ENCODE measurements around the gene IKBKE.
A peak's percentile ranks its signal among the peaks of the same experiment; 100 is the strongest.

IKBKE gene

DNA sequence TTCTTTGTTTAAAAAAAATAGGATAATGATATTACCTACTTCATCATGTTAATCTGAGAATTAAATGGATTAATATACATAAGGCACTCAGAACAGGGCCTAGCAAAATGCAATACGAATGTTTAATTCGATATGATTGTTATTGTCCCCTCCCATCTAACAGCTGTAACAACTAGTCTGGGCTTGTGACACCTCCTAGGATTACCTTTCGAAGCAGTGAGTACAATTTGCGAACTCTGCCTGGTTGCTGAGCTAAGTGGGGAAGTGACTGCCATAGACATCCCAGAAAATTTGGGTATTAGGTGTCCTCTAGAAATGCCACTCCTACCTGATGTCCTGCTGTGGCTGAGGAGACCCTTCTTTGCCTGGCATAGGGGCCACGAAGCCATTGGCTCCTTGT, 40.1 kb downstream of the IKBKE start:
- TF ChIP-seq, protein P1, sequence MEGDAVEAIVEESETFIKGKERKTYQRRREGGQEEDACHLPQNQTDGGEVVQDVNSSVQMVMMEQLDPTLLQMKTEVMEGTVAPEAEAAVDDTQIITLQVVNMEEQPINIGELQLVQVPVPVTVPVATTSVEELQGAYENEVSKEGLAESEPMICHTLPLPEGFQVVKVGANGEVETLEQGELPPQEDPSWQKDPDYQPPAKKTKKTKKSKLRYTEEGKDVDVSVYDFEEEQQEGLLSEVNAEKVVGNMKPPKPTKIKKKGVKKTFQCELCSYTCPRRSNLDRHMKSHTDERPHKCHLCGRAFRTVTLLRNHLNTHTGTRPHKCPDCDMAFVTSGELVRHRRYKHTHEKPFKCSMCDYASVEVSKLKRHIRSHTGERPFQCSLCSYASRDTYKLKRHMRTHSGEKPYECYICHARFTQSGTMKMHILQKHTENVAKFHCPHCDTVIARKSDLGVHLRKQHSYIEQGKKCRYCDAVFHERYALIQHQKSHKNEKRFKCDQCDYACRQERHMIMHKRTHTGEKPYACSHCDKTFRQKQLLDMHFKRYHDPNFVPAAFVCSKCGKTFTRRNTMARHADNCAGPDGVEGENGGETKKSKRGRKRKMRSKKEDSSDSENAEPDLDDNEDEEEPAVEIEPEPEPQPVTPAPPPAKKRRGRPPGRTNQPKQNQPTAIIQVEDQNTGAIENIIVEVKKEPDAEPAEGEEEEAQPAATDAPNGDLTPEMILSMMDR (IDR thresholded peaks at IDR 0.05; ENCODE audit: insufficient read depth, low read depth, low read length, missing control alignments) = no peak
- peak; percentile 60 for DNase-seq (ENCODE audit: low read depth)
- peak overlapping the region; percentile 6 for H3K4me3 ChIP-seq (ENCODE audit: low read length)

DNA sequence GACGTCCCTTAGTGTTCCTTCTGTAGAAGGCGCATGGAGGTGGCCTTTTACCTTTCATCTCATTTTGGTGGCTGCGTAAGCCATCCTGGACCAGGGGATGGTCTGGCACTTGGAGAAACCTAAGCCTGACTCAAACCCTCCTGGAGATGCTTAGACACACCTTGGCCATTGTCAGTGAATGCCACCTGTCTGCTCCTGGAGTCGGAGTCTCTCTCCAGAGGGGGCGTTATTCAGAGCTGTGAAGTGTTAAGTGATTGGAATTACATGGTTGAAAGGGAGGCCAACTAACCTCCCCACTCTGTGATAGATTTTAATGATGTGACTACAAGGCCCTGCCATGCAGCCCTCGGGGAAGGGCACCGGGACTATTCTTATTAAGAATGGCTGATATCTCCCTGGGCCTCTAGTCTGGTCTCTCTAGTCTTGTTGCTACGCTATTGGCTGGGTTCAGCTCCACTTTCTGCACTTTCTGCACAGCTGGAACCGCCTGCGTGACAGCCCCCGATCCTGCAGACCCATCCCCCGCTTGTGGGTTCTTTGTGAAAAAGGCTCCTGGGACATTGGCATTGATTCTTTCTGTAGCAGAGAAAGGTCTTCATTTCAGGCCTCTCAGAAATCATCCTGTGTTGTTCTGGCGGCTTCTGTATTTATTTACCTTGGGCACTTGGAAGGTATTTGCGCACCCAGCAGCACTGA, 41.2 kb downstream of the IKBKE start:
- H3K4me3 ChIP-seq (ENCODE audit: low read length) = no peak overlapping the region
- DNase-seq (ENCODE audit: low read depth) = no peak
- TF ChIP-seq, protein P1 (IDR thresholded peaks at IDR 0.05; ENCODE audit: insufficient read depth, low read depth, low read length, missing control alignments) = no peak

DNA sequence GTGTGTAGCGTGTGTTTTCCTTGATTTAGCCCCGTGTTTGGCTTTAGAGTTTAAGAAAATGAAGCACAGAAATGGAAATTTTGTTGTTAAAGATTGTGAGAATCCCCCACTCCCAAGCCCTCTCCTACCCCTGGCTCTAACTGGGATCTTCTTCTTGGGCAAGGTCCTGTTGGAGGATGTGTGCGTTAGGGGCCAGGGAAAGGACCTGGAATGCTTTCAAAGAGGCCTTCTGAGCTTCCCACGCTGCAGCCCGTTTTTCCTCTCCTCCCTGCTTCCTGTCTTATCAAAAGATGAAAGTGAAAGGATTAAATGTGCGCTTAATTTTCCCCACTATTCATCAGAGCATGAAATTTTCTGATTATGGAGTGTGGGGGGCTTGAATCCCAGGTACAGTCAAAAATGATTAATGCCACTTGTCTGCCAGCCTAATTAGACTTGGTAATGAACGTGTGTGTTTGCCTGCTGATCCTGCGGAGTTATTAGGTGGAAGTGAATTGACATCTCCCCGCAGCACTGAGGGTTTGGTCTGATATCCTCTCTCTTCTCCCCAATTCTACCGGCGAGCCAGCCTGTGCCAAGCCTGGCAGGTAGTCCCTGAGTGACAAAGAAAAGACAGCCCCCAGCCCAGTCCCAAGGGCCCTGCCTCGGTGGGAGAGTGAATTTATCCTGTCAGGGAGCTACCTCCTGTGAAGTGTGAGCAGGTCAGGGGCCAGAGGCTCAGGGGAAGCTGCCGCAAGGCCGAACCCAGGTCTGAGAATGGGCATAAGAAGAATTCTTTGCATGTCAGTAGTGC, 42.0 kb downstream of the IKBKE start:
- H3K4me3 ChIP-seq (ENCODE audit: low read length) = no peak overlapping the region
- no peak for DNase-seq (ENCODE audit: low read depth)
- TF ChIP-seq, protein P1 (IDR thresholded peaks at IDR 0.05; ENCODE audit: insufficient read depth, low read depth, low read length, missing control alignments) = no peak

DNA sequence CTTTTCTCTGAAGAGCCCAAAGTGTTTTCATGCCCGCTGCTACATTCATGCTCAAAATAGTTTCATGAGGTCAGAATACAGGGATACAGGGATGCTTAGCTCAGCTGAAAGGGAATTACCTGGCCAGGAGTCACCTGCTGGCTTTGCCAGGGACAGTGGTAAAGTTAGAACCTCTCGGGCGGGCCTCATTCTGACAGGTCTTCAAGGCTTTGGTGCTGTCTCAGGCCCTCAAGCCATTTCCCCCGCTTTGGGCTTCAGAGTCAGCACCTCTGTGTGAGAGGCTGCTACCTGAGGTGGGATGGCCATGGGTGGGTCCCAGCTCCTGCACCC, 42.5 kb downstream of the IKBKE start:
- DNase-seq (ENCODE audit: low read depth) = peak; percentile 46
- TF ChIP-seq, protein P1 (IDR thresholded peaks at IDR 0.05; ENCODE audit: insufficient read depth, low read depth, low read length, missing control alignments) = no peak
- H3K4me3 ChIP-seq (ENCODE audit: low read length) = no peak overlapping the region

DNA sequence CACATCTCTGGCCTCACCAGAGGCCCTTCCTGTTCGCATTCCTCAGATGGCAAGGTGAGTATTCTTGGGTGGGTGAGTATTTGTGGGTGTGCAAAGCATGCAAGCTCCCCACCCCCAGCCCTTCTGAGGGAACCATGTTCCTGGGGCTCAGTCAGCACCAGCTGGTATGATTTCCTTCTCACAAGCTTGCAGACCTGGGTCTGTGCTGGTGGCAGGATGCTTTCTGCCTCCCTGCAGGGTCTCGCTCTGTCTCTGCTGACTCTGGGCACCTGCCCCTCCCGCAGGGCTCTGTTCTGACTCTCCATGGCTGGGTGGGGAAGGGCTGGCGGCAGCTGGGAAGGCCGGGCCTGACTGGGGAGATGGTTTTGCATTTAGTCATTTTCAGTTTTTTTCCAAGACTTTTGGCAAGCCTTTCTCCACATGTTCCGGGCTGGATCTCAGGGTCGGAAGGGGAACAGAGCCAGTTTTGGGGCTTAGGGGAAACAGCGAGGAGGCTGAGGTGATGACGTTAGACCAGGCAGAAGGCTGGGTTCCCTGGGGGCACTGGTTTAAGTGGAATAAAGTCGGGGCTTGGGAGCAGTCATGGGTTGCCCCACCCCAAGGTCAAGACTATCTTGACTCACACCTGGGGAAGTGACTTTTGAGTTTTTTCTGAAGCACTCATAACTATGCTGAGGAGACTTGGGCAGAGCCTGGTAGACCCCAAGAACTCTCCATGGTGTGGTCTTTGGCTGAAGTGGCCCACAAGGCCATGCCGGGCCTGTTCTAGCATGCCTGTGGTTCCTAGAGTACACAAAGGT, 43.2 kb downstream of the IKBKE start:
- TF ChIP-seq, protein P1 (IDR thresholded peaks at IDR 0.05; ENCODE audit: insufficient read depth, low read depth, low read length, missing control alignments) = no peak
- no peak overlapping the region for H3K4me3 ChIP-seq (ENCODE audit: low read length)
- peak; percentile 95 for DNase-seq (ENCODE audit: low read depth)

DNA sequence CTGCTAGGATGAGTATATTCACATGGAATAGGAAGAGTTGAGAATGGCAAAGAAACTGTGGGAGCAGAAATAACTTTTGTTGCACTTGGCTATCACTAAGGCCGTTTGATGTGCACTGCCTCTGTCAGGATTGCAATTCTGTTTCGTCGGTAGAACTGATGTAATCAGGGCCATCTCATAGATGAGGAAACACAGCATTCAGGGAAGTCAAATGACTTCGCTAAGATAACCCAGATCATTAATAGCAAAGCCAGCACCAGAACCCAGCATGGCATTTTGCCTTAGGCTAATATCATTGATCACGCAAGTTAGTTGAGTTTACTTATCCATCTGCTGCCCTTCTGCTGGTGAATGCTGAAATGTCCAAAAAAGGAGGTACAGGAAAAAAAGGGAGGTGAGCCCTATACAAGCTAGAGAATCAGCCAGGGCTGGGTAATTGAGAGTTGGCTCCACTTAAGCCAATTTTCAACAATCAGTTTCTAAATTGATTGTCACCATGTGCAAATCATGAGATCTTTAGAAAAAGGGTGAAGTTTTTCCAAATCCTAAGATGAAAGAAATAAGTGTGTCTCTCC, 44.6 kb downstream of the IKBKE start:
- TF ChIP-seq, protein P1 (IDR thresholded peaks at IDR 0.05; ENCODE audit: insufficient read depth, low read depth, low read length, missing control alignments) = no peak
- no peak overlapping the region for H3K4me3 ChIP-seq (ENCODE audit: low read length)
- no peak for DNase-seq (ENCODE audit: low read depth)
